HT1080 (cell line): Measurements from ENCODE around the gene GPR25. TPM values are rescaled to one million over a fixed set of nuclear protein-coding genes. Genes with fewer than 3 reads are reported as not detected.

Experiments
- DNase-seq: peaks from one replicate; pipeline ENCODE4 v3.0.0-alpha.2; 2015; ENCODE audit warnings: low read depth
- total RNA-seq: library from RNA; depleted of rRNA; stranded (reverse); fragments of >200 nt; shearing (Covaris generic); gene quantifications from 2 replicates; pipeline ENCODE4 v1.2.3, GENCODE V29; 2014

The GPR25 gene
- total RNA-seq, 1 experiment from 2014 or later, result not detected

GRCh38 chr1:200894712-200895442 is 22.1 kb downstream of the GPR25 start, which contains the start of gene INAVA:
Gene INAVA, plus strand, starts transcription at chr1:200894900. Its CDS starts 3,501 bp downstream, at chr1:200898401.
- DNase-seq, result no peak

DNA sequence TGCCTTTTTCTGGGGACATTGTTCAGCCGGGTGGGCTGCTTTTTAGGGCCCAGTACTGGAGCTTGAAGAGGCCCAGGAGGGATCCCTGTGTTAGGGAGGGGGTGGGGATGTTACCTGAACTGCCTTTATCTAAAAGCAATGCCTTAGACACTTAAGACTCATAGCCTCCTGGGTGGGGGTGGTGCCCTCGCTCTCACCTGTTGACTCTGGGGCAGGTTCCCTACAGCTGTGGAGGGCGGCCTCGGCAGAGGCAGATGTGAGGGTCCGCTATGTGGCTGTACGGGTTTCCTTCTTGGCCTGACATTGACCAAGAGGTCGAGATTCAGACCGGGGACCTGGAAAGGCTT is 22.6 kb downstream of the GPR25 start:
- no peak for DNase-seq

DNA sequence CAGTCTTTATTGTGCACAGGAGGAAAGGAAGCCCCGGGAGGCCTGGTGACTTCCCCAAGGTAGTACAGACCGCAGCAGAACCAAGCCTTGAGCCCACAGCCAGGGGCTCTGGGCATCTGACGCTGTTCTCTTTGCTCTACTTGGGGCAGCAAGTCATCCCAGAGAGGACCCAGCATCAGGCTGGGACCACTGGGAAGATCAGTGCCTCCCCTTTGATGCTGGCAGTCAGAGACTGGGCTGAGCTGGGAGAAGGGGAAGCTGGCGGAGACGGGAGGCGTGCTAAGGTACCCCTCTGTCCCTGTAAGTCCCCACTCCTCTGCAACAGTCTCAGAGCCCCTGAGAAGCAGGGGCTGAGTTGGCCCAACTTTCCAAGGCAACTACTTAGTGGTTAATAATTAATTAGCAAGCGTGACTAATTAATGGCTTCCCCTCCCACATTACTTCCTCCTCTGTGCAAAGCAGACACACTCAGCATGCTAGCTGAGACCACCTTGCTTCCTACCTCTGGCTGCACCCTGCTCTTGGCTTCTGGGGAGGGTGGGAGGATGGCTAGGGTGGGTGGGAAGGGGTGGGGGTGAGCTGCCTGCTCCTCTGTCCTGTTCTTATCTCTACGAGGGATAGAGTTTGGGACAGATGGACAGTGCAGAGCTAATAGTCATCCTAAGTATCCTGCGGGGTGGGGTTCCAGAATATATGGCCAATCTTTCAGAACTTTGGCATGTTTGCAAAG is 23.2 kb downstream of the GPR25 start:
- DNase-seq, result no peak

- peak; percentile 72 for DNase-seq
Observed at GRCh38 chr1:200896531-200897196, 23.9 kb downstream of the GPR25 start.

DNA sequence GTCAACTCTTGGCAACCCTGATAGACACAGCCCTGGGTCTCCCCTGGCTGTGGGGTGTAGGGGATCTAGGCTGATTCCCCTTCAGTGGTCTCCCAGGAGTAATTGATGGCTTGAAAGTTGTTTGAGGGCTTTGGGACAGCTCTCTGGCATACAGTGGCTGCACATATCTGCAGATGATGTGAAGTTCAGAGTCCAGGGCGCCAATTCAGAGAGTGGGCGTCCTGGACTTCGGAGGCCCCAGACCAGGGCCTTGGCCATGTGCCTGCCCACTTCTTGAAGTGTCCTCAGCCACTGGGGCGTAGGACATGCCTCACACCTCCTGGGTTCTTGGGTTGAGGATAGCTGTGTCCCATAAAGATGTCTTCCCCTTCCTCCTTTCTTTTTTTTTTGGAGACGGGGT is 24.5 kb downstream of the GPR25 start:
- DNase-seq, result no peak

DNA sequence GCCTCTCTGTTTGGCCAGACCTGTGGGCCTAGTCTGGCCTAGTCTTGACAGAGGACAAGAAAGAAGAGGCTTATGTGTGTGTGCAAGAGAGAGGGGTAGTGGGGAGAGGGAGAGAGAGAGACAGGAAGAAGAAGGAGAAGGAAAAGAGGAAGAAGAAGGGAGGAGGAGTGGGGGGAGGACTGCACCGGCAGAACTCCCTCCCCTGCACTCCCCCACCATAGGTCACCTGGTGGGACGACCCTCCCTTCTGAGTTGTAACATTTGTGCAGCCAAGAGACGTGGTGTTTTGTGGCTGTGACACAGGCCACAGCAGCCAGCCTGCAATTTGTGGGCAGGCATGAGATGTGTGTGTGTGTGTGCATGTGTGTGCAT is 26.2 kb downstream of the GPR25 start:
- no peak for DNase-seq

DNA sequence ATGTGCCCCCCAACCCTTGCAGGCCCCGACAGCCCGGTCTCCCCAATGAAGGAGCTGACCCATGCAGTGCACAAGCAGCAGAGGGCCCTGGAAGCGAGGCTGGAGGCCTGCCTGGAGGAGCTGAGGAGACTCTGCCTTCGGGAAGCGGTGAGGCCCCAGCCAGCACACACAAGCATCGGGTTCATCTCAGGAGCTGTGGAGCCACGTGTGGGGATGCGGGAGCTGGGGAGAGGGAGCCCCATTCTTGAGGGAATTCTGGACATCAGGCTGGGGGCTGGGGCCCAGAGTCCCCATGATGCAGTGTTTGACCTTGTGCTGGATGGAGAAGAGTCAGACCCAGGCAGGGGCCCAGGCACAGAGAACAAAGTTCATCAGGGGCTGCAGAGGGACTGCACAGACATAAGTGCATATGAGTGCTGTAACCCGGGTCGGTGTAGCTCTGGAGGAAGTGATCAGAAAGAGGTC is 26.7 kb downstream of the GPR25 start:
- no peak for DNase-seq

DNA sequence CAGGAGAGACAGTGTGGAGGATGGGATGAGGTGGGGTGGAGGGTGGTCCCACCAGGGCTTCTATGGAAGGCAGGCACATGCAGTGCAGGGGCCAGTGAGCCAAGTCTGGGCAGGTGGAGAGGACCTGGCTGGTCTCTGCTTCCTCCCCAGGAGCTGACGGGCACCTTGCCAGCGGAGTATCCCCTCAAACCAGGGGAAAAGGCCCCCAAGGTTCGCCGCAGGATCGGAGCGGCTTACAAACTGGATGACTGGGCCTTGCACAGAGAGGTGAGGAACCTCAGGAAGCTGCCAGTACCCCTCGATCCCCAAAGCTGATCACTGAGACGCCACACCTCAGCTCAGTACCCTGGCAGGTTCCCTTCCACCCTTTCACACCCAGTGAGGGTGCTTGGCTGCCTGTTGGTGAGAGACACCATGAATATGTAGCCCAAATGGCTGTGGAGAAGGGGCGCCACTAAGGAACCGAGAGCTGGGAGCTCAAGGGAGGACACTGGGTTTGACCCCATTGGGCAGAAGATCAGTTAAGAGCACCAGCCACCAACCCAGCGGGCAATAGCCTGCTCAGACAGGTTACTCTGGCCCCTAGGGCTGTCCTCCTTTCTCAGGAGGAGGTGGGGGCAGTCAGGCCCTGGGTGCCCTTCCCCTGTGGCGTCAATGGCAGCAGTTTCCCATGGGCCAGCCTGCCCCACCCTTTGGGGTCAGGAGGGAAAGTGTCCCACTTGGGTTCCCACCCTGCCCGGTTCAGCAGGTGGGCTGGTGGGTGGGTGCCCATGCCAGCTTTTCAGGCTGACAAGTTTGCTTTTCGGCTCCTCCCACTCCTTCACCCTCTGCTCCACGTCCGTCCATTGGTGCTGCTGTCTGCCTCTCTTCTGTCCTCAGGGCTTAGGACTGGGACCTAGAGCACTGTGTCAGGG is 27.4 kb downstream of the GPR25 start:
- DNase-seq, result no peak

GRCh38 chr1:200900877-200901276 is 28.1 kb downstream of the GPR25 start:
- DNase-seq, result no peak

DNA sequence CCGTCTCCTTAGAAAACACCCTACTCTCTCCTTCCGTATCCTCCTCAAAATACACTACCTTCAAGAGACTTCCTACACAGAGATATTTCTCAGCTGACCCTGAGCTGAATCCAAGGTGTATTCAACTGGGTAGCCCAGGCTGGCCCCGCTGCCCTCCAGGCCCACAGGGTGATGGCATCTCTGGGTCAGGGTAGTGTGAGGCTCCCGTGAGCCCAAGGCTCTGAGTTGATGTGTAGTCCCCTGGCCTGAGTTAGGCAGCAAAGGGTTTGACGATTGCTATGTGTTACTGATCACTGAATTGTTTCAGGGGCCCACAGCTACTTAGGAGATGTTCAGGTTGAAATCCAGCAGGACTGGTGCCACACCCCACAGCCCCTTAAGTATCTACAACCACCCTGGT is 28.6 kb downstream of the GPR25 start:
- DNase-seq, result no peak

GRCh38 chr1:200901796-200902444 is 29.1 kb downstream of the GPR25 start:
- no peak for DNase-seq

- no peak for DNase-seq
Observed at GRCh38 chr1:200903793-200904192, 31.0 kb downstream of the GPR25 start.

- DNase-seq, result no peak
Observed at GRCh38 chr1:200904772-200905171, 32.0 kb downstream of the GPR25 start.

GRCh38 chr1:200905411-200906052 is 32.8 kb downstream of the GPR25 start:
- DNase-seq, result peak; percentile 65

DNA sequence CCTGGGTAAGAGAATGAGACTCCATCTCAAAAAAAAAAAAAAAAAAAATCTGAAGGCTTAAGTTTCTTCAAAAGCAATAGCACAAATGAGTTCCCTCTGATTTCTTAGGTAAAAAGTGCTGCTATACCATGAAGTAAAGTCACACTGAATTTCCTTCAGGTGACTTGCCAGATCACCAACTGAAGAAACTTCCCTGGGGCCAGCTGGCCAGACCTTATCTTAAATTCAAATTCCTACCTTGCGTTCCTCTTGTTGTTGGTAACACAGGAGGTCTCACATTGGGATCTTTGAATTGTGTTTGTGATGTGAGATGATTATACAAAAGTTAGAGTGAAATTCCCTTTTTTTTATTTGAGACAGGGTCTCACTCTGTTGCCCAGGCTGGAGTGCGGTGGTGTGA is 33.7 kb downstream of the GPR25 start:
- no peak for DNase-seq

GRCh38 chr1:200907611-200908097 is 34.9 kb downstream of the GPR25 start:
- DNase-seq, result peak; percentile 41

- no peak for DNase-seq
Observed at GRCh38 chr1:200908191-200908868, 35.5 kb downstream of the GPR25 start.

DNA sequence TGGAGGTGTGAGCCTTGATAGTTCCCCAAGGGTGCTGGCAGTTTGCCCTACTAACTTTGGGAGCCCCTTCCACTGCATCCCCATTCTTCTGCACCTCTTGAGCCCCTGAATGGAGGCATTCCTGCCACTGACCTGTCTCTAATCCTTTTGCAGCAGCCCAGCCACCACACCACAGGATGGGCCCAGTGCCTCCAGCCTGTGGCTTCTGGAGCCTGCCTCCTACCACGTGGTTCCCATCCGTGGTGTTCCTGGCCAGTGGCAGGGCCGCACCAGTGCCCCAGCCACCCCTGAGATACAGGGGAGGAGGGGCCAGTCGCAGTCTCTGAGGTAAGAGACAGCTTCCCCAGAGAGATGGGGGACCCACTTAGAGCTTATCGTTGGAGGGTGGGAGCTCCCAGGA is 36.3 kb downstream of the GPR25 start:
- DNase-seq, result no peak

- no peak for DNase-seq
Observed at GRCh38 chr1:200909757-200910239, 37.0 kb downstream of the GPR25 start.
